SK-N-SH (cell line): Measurements from ENCODE around the gene ARHGEF28. TPM values are rescaled to one million over a fixed set of nuclear protein-coding genes. Genes with fewer than 3 reads are reported as not detected.

Experiments used
- CTCF ChIA-PET: fragments of 300-600, 350-600 bp; formaldehyde crosslinking; extraction: SDS; loops from one replicate; lab custom pipeline; 2021; lab: Yijun Ruan, JAX
- POLR2A ChIA-PET: fragments of 350-600 bp; sonication (Branson Sonifier 250); formaldehyde crosslinking; extraction: SDS; loops from one replicate; lab custom pipeline; 2020; ENCODE audit warnings: antibody characterized with exemption, inconsistent platforms; lab: Yijun Ruan, JAX
- DNase-seq: peaks from one replicate; pipeline ENCODE4 v3.0.0; 2012
- H2AFZ ChIP-seq: fragments of 200-600 bp; sonication (generic); 2 replicates; pipeline ENCODE4 v1.8.1; 2016; ENCODE audit warnings: antibody characterized with exemption, mild to moderate bottlenecking, low read depth
- H3F3A ChIP-seq: fragments of 200-600 bp; sonication (generic); replicated peaks from 2 replicates; pipeline ENCODE3; 2016; ENCODE audit warnings: antibody characterized with exemption, mild to moderate bottlenecking; ENCODE audit not compliant: insufficient read depth
- H3K27ac ChIP-seq, 2 experiments: fragments of 200-500 bp in 1 of 2; fragments of 200-600 bp in 1 of 2; sonication (Bioruptor generic) in 1 of 2; sonication (generic), shearing (Covaris generic) in 1 of 2; 2 replicates each; pipeline versions ENCODE4 v1.5.1 to v1.6.1; 2014 to 2016; ENCODE audit warnings: low read depth in 2 of 2, inconsistent platforms in 1 of 2, low read length in 1 of 2, mild to moderate bottlenecking in 1 of 2, mixed read lengths in 1 of 2
- H3K27me3 ChIP-seq: fragments of 200-600 bp; sonication (generic), shearing (Covaris generic); 2 replicates; pipeline ENCODE4 v1.6.1; 2016; ENCODE audit warnings: mixed run types; ENCODE audit not compliant: insufficient read depth
- H3K36me3 ChIP-seq, 2 experiments: fragments of 200-500 bp in 1 of 2; fragments of 200-600 bp in 1 of 2; sonication (Bioruptor generic) in 1 of 2; sonication (generic) in 1 of 2; replicated peaks in 1 of 2; 2 replicates each; pipeline versions ENCODE3 to v1.5.1; 2014 to 2016; ENCODE audit warnings: low read length in 1 of 2, mild to moderate bottlenecking in 1 of 2; ENCODE audit not compliant: insufficient read depth in 2 of 2, control insufficient read depth in 1 of 2
- H3K4me1 ChIP-seq, 2 experiments: fragments of 200-500 bp in 1 of 2; fragments of 200-600 bp in 1 of 2; sonication (Bioruptor generic) in 1 of 2; sonication (generic), shearing (Covaris generic) in 1 of 2; 2 replicates each; pipeline versions ENCODE4 v1.5.1 to v1.6.1; 2014 to 2016; ENCODE audit warnings: low read depth in 1 of 2, low read length in 1 of 2, mixed run types in 1 of 2; ENCODE audit not compliant: insufficient read depth in 2 of 2, control insufficient read depth in 1 of 2
- H3K4me2 ChIP-seq: fragments of 200-600 bp; sonication (generic), shearing (Covaris generic); 2 replicates; pipeline ENCODE4 v1.6.1; 2017; ENCODE audit warnings: mixed run types
- H3K4me3 ChIP-seq, 2 experiments: fragments of 200-500 bp in 1 of 2; fragments of 200-600 bp in 1 of 2; sonication (Bioruptor generic) in 1 of 2; sonication (generic), shearing (Covaris generic) in 1 of 2; 2 replicates each; pipeline versions ENCODE4 v1.5.1 to v1.8.1; 2014 to 2016; ENCODE audit warnings: low read depth in 2 of 2, inconsistent platforms in 1 of 2, low read length in 1 of 2, mild to moderate bottlenecking in 1 of 2, mixed read lengths in 1 of 2, moderate library complexity in 1 of 2
- H3K79me2 ChIP-seq: fragments of 200-600 bp; sonication (generic); 2 replicates; pipeline ENCODE4 v1.8.1; 2017; ENCODE audit warnings: mild to moderate bottlenecking; ENCODE audit not compliant: insufficient read depth
- H3K9ac ChIP-seq: fragments of 200-600 bp; sonication (generic); 2 replicates; pipeline ENCODE4 v1.6.1; 2017; ENCODE audit warnings: mixed run types
- H3K9me2 ChIP-seq: fragments of 200-600 bp; sonication (generic); 2 replicates; pipeline ENCODE4 v1.6.1; 2017; ENCODE audit warnings: mixed run types
- H3K9me3 ChIP-seq: fragments of 200-600 bp; sonication (generic); 2 replicates; pipeline ENCODE4 v1.6.1; 2017; ENCODE audit warnings: mixed run types, mild to moderate bottlenecking, moderate library complexity
- H4K20me1 ChIP-seq: fragments of 200-600 bp; sonication (generic); 2 replicates; pipeline ENCODE4 v1.6.1; 2017; ENCODE audit warnings: mild to moderate bottlenecking, mixed run types; ENCODE audit not compliant: insufficient read depth
- EZH2phosphoT487 ChIP-seq: fragments of 200-600 bp; sonication (generic); IDR thresholded peaks from 2 replicates; pipeline ENCODE4 v1.6.1; 2017; ENCODE audit warnings: low read depth, mixed run types, mild to moderate bottlenecking, antibody characterized with exemption, moderate library complexity, borderline replicate concordance
- FOSL2 ChIP-seq: IDR thresholded peaks from 2 replicates; pipeline ENCODE4 v1.4.0; 2012; ENCODE audit warnings: low read depth, mild to moderate bottlenecking, moderate library complexity, borderline replicate concordance
- JUND ChIP-seq: IDR thresholded peaks from 2 replicates; pipeline ENCODE4 v1.4.0; 2012
- MAX ChIP-seq: IDR thresholded peaks from 2 replicates; pipeline ENCODE4 v1.4.0; 2012; ENCODE audit warnings: low read depth
- NRF1 ChIP-seq: IDR thresholded peaks from 2 replicates; pipeline ENCODE4 v1.6.1; 2012; ENCODE audit warnings: low read depth, mild to moderate bottlenecking, low read length
- PBX3 ChIP-seq: IDR thresholded peaks from 2 replicates; pipeline ENCODE4; 2012
- POLR2AphosphoS5 ChIP-seq: IDR thresholded peaks from 2 replicates; pipeline ENCODE4 v1.6.1; 2012; ENCODE audit warnings: low read depth, low read length
- RFX5 ChIP-seq: IDR thresholded peaks from 2 replicates; pipeline ENCODE4 v1.6.1; 2012; ENCODE audit warnings: mild to moderate bottlenecking, improper control_type of control experiment, low read length
- RXRA ChIP-seq: IDR thresholded peaks from 2 replicates; pipeline ENCODE4 v1.4.0; 2012; ENCODE audit warnings: low read depth, mild to moderate bottlenecking, borderline replicate concordance
- SMC3 ChIP-seq: IDR thresholded peaks from 2 replicates; pipeline ENCODE4 v1.6.1; 2012; ENCODE audit warnings: low read depth, low read length, improper control_type of control experiment
- TCF12 ChIP-seq: IDR thresholded peaks from 2 replicates; pipeline ENCODE4 v1.4.0; 2012
- YY1 ChIP-seq: IDR thresholded peaks from 2 replicates; pipeline ENCODE4 v1.4.0; 2012; ENCODE audit warnings: low read depth, mild to moderate bottlenecking
- ZBTB33 ChIP-seq: IDR thresholded peaks from 2 replicates; pipeline ENCODE4 v1.4.0; 2012; ENCODE audit warnings: low read depth, borderline replicate concordance
- WGBS: methylation state at CpG from one replicate; pipeline ENCODE4 v1.1.6; 2017; ENCODE audit warnings: low lambda C conversion rate; 5-methylcytosine and 5-hydroxymethylcytosine counted together
- polyA plus RNA-seq, 3 experiments: library from polyadenylated mRNA; depleted of rRNA; stranded (reverse); fragments of >200 nt; gene quantifications; 2 replicates each; pipeline ENCODE4 v1.2.3, GENCODE V29; 2012

ARHGEF28 gene
- polyA plus RNA-seq, 1 of the 3 experiments (the other 2 are of a cell fraction) = 4.2 TPM

GRCh38 chr5:73709536-73710129 is 83.6 kb downstream of the ARHGEF28 start:
- Histone ChIP-seq H3K27me3 (no peaks in the 10 kb centered on the region), H3K9me3 (peaks cover 10% of the 10 kb centered on the region; the same call in 1 of the 2 replicates), H3F3A (peaks cover 6% of the 10 kb centered on the region), H3K9ac (no peak overlapping the region), H3K27ac (no peak overlapping the region), H3K79me2 (peaks cover 29% of the 10 kb centered on the region; the same call in 1 of the 2 replicates), H2AFZ (no peak overlapping the region), H3K4me1 (no peaks in the 10 kb centered on the region), H4K20me1 (no peaks in the 10 kb centered on the region), H3K9me2 (no peaks in the 10 kb centered on the region), H3K4me3 (no peak overlapping the region), H3K4me2 (no peak overlapping the region), H3K36me3 (no peaks in the 10 kb centered on the region)
- POLR2A ChIA-PET = no interaction called here
- DNase-seq = no peak
- 86% methylated on average over 5 of the region's 5 CpGs for WGBS
- CTCF ChIA-PET = no interaction called here
- TF ChIP-seq SMC3 = no peak
- TF ChIP-seq RXRA = no peak
- TF ChIP-seq TCF12 = peak; percentile 50; the same call in 1 of the 2 replicates
- no peak for TF ChIP-seq EZH2phosphoT487
- TF ChIP-seq ZBTB33 = no peak
- no peak for TF ChIP-seq FOSL2
- TF ChIP-seq POLR2AphosphoS5 = no peak
- no peak for TF ChIP-seq NRF1
- no peak for TF ChIP-seq RFX5

GRCh38 chr5:73716284-73716808 is 90.3 kb downstream of the ARHGEF28 start:
- Histone ChIP-seq H3K27me3 (no peaks in the 10 kb centered on the region), H3K4me3 (no peak overlapping the region), H3F3A (no peaks in the 10 kb centered on the region), H4K20me1 (no peaks in the 10 kb centered on the region), H3K9me3 (no peaks in the 10 kb centered on the region), H3K4me1 (no peaks in the 10 kb centered on the region), H3K36me3 (no peaks in the 10 kb centered on the region), H3K9me2 (no peaks in the 10 kb centered on the region), H3K27ac (no peak overlapping the region), H2AFZ (no peak overlapping the region), H3K79me2 (peaks cover 3% of the 10 kb centered on the region; the same call in 1 of the 2 replicates), H3K9ac (no peak overlapping the region), H3K4me2 (no peak overlapping the region)
- over 99% methylated on average over 3 of the region's 3 CpGs for WGBS
- CTCF ChIA-PET = interaction anchor here (0.8 to 3.6 kb wide), 3 partner anchors 10 to 66 kb away, joined by 3 to 13 read pairs (median 4); no protein-coding TSS in a partner anchor
- no peak for TF ChIP-seq MAX
- no peak for TF ChIP-seq PBX3
- TF ChIP-seq YY1 = no peak
- TF ChIP-seq JUND = no peak
- POLR2A ChIA-PET = no interaction called here
- DNase-seq = no peak
